ENCODE measurements around the gene PLVAP.

GRCh38 chr19:17421942-17422341 lies 44.8 kb upstream of the PLVAP start:
- TF ChIP-seq, protein P1, sequence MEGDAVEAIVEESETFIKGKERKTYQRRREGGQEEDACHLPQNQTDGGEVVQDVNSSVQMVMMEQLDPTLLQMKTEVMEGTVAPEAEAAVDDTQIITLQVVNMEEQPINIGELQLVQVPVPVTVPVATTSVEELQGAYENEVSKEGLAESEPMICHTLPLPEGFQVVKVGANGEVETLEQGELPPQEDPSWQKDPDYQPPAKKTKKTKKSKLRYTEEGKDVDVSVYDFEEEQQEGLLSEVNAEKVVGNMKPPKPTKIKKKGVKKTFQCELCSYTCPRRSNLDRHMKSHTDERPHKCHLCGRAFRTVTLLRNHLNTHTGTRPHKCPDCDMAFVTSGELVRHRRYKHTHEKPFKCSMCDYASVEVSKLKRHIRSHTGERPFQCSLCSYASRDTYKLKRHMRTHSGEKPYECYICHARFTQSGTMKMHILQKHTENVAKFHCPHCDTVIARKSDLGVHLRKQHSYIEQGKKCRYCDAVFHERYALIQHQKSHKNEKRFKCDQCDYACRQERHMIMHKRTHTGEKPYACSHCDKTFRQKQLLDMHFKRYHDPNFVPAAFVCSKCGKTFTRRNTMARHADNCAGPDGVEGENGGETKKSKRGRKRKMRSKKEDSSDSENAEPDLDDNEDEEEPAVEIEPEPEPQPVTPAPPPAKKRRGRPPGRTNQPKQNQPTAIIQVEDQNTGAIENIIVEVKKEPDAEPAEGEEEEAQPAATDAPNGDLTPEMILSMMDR (IDR thresholded peaks at IDR 0.05 in 4 of 5, conservative IDR thresholded peaks at IDR 0.05 in 1 of 5), result no peak
- TF ChIP-seq POLR2A (IDR thresholded peaks at IDR 0.05), result no peak
